TTC549 (cell line): ENCODE data around the gene ZSCAN5B.
"Not testable (repeated sequence)": the region's sequence is repeated elsewhere in the genome, so short reads cannot be mapped to it uniquely, and the experiment has no call there.

Experiments used
- FAIRE-seq: peaks from 2 replicates; lab custom pipeline; 2012; peaks lifted over from hg19 to GRCh38; lab: Jason Lieb, UNC

ZSCAN5B gene

DNA sequence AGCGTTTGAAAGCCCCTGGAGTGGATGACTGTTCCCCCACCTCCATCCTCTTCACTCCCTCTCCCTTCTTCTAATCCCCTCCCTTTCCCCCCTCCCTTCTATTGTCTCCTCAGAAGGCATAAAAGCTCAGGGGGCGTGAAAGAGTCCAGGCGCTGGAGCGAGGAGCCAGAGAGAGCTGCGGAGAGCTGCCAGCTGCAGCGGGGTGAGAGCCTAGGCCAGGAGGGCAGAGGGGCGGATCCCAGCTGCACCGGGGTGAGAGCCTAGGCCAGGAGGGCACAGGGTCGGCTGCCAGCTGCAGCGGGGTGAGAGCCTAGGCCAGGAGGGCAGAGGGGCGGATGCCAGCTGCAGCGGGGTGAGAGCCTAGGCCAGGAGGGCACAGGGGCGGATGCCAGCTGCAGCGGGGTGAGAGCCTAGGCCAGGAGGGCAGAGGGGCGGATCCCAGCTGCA is 21.7 kb downstream of the ZSCAN5B start, which contains the start of gene GALP:
Gene GALP, plus strand, starts transcription at position 148 of the 447 bp plus-strand sequence. CDS start 1,101 bp downstream, outside the sequence.
- FAIRE-seq, result not testable (repeated sequence)

- no peak for FAIRE-seq
These were observed 23.0 kb downstream of the ZSCAN5B start for GRCh38 chr19:56174550-56174949.

DNA sequence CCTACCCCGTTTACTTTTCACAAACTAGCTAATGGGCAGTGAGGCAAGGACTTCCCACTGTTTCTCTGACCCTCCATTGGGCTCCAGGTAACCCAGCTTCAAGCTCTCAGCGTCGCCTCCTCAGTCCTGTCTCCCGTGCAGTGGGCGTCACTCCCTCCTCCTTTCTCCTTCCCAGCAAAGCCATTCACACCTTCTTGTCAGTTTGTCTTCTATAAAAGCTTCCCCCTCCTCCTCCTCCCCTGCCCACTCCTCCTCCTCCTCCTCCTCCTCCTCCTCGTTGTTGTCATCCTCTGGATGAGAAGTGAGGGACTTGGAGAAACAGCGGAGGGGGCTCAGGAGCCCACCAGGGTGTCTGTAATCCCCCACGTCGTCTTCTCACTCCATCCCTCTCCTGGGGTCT is 23.5 kb downstream of the ZSCAN5B start:
- no peak for FAIRE-seq

- FAIRE-seq, result no peak
These were observed 27.3 kb downstream of the ZSCAN5B start for GRCh38 chr19:56170261-56170660.

DNA sequence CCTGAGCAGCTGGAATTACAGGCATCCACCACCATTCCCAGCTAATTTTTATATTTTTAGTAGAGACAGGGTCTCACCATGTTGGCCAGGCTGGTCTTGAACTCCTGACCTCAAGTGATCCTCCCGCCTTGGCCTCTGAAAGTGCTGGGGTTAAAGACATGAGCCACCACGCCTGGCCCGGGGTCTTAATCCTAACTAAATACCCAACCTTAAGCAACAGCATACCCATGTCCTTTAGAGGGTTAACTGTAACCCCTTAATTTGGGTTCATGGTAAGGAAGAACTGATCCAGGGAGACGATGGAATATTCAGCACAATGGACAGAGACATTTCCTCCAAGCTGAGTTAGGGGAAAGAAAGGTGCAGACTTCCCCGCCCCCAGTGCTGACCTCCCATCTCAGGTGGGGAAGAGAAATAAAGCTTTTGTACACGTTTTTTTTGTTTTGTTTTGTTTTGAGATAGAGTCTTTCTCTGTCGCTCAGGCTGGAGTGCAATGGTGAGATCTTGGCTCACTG is 30.5 kb downstream of the ZSCAN5B start:
- no peak for FAIRE-seq

DNA sequence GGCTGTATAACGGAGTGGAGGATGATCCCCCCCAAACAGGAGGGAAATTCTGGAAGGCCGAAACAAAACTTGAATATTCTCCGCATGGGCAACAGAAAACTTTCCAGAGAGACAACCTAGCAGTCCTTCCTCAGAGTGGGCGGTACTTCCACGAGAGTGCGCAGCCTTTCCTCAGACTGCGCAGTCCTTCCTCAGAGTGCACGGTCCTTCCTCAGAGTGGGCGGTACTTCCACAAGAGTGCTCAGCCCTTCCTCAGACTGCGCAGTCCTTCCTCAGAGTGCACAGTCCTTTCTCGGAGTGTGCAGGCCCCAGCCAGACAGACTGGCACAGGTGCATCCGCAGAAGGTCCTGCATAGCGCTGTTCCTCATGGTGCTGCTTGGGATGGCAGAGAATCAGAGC is 34.5 kb downstream of the ZSCAN5B start:
- FAIRE-seq, result no peak

DNA sequence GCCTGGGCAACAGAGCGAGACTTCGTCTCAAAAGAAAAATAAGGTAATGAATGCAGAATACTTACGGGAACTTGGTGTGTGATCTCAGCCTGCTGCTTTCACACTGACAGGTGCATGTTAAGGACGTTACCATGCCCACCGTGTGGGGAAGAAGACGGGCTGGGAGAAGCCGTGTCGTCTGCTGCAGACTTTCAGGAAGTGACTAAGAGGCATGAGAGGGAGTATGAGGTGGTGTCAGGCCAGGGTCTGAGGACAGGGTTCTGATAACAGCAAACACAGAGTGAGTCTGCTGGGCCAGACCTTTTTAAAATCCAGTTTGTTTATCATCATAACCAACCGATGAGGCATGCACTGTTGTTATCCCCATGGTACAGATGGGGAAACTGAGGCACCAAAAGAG is 35.3 kb downstream of the ZSCAN5B start:
- FAIRE-seq, result no peak

DNA sequence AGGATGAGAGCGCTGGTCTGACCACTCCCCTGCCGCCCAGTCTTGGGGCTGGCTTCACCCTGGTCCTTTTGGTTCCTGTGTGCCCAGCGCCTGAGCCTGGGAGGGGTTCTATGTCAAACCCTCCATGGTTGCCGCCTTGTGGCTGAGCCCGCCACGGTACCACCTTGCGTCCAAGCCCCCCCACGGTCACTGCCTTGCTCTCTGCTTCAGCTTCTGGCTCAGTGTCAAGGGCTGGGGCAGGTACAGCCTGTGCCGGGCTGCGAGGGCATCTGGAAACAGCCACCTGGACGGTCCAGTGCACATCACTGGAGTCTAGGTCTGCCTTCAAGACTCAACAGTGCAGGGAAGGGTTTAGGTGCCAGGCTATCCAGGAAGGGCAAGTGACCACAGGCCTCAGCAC is 36.0 kb downstream of the ZSCAN5B start:
- FAIRE-seq, result no peak

DNA sequence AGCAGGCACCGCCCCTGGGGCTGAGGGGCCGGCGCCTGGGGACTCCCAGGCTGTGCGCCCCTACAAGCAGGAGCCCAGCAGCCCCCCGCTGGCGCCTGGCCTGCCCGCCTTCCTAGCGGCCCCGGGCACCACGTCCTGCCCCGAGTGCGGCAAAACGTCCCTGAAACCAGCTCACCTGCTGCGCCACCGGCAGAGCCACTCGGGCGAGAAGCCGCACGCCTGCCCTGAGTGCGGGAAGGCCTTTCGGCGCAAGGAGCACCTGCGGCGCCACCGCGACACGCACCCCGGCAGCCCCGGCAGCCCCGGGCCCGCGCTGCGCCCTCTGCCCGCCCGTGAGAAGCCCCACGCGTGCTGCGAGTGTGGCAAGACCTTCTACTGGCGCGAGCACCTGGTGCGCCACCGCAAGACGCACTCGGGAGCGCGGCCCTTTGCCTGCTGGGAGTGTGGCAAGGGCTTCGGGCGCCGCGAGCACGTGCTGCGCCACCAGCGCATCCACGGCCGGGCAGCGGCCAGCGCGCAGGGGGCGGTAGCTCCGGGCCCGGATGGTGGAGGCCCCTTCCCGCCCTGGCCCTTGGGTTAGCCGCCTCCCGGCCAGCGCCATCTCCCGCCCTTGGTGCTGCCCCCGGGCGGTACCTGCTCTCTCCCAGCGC is 37.8 kb downstream of the ZSCAN5B start:
- no peak for FAIRE-seq

- FAIRE-seq, result no peak
These were observed 38.5 kb downstream of the ZSCAN5B start for GRCh38 chr19:56159009-56159559.

DNA sequence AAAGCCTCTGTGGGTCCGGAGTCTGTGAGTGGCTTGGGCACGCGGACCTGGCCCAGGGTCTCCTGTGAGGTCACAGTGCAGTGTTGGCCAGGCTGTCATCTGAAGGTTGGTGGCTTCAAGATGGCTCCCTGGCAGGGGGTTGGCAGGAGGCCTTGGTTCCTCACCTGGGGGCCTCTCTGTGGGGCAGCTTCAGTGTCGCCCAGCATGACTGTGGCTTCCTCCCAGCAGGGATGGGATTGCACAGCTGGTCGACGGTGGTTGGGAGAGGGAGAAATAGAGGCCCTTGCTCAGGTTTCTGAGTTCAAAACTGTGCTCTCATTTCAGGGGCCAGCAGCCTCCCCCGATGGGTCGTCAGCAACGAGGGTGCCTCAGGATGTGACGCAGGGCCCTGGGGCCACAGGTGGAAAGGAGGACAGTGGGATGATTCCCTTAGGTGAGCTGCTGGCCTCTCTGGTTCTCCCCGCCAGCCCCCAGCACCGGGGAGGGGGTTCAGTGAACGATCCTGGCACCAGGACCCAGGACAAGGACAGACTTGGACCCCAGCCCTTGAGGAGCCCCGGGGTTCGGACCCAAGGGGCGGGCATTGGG is 39.3 kb downstream of the ZSCAN5B start:
- no peak for FAIRE-seq

- FAIRE-seq, result no peak
These were observed 40.8 kb downstream of the ZSCAN5B start for GRCh38 chr19:56156768-56157167.

- FAIRE-seq, result no peak
These were observed 42.4 kb downstream of the ZSCAN5B start for GRCh38 chr19:56155124-56155687.

DNA sequence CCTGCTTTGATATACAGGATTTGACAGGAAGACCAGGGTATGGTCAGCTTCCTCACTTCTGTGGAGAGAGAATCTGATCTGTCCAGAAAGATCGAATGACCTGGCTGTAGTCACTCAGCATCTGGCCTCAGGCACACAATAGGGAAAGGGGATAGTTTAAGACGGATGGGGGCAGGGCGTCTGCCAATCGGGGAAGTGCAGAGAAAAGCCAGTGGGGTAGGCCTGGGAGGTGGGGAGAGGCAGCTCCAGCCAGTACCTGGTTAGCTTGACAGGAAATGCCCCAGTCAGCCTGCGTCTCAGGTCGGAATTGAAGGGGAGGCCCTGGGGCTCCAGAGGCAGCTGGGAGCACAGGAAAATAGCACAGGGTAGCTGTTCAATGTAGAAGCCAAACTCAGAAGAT is 44.1 kb downstream of the ZSCAN5B start:
- no peak for FAIRE-seq

DNA sequence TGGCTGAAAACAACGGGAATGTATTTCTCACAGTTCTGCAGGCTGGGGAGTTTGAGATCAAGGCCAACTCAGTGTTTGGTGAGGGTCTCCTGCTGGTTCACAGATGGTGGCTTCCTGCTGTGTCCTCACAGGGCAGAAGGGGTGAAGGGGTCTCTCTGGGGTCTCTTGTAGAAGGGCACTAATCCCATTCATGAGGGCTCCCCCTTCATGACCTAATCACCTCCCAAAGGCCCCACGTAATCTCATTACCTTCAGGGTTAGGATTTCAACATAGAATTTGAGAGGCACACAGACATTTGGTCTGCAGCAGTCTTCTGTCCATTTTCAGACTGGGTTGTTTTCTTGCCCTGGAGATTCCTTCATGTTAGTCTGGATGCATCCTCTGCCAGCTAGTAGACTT is 44.9 kb downstream of the ZSCAN5B start:
- FAIRE-seq, result no peak

DNA sequence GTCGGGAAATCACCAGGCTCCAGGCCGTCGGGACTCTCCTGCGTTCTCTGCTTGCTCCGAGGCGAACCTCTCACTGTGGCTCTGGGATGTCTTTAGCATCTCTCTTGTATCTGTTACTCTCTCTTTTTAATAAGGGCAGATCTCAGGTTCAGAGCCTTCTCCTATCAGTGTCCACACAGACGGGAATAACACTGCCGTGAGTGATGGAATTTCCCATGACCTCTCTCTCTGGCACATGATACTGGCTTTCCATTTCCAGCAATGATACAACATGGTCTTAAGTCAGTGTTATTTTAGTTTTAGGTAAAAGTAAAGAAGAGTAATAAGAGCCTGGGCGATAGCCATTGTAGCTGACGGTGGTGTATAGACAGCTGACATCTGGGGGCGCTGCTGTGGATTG is 47.2 kb downstream of the ZSCAN5B start:
- FAIRE-seq, result no peak

DNA sequence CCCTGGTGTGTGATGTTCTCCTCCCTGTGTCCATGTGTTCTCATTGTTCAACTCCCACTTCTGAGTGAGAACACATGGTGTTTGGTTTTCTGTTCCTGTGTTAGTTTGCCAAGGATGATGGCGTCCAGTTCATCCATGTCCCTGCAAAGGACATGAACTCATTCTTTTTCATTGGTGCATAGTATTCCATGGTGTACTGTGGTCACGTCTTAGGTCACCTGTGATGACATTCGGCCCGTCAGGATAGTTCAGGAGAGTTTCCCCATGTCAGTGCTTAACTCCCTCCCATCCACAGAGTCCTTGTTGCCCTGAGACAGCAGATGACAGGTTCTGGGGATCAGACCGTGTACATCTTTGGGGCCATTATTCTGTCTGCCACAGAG is 47.9 kb downstream of the ZSCAN5B start:
- FAIRE-seq, result no peak

GRCh38 chr19:56148955-56149655 is 48.5 kb downstream of the ZSCAN5B start:
- not testable (repeated sequence) for FAIRE-seq

- no peak for FAIRE-seq
These were observed 49.5 kb downstream of the ZSCAN5B start for GRCh38 chr19:56148096-56148495.

- FAIRE-seq, result no peak
These were observed 50.3 kb downstream of the ZSCAN5B start for GRCh38 chr19:56147307-56147706.

DNA sequence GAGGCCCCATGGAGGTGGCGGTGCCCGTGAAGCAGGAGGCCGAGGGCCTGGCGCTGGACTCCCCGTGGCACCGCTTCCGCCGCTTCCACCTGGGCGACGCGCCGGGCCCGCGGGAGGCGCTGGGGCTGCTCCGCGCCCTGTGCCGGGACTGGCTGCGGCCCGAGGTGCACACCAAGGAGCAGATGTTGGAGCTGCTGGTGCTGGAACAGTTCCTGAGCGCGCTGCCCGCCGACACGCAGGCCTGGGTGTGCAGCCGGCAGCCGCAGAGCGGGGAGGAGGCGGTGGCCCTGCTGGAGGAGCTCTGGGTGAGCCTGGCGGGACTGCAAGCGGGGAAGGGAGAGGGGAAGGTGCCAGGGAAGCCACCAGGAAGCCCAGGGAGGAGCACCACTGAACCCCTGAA is 50.7 kb downstream of the ZSCAN5B start:
- no peak for FAIRE-seq

GRCh38 chr19:56145698-56146097 is 51.9 kb downstream of the ZSCAN5B start:
- FAIRE-seq, result no peak

DNA sequence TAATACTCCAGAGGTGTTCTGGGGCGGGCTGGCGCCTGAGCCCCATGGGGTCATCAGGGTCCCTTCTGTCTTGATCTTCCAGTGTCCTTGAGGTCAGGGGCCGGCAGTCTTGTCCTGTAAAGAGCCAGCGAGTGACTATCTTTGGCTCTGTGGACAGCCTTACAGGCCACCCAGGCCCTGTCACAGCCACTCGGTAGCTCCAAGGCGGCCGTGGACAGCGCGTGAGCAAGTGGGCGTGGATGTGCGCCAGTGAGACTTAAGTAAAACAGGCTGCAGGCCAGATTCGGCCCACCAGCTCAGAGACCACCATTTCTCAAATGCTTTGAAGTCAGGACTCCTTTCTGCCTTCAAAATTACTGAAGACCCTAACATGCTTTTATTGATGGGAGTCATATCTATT is 52.8 kb downstream of the ZSCAN5B start:
- no peak for FAIRE-seq
